ENCODE measurements around the gene MPEG1. TPM values are rescaled to one million over a fixed set of nuclear protein-coding genes. Genes with fewer than 3 reads are reported as not detected.

The MPEG1 gene
- not detected in 2 replicates for total RNA-seq

GRCh38 chr11:59212744-59213631 is at the start of gene MPEG1:
MPEG1 (minus strand) TSS chr11:59212927; CDS start chr11:59212865, 62 bp downstream.
- DNase-seq (ENCODE audit: low read depth) = no peak

GRCh38 chr11:59262177-59262818 is 49.6 kb upstream of the MPEG1 start:
- no peak for DNase-seq (ENCODE audit: low read depth)

GRCh38 chr11:59261150-59261549 is 48.4 kb upstream of the MPEG1 start:
- DNase-seq (ENCODE audit: low read depth) = no peak

GRCh38 chr11:59259867-59260475 is 47.2 kb upstream of the MPEG1 start:
- DNase-seq (ENCODE audit: low read depth) = no peak

GRCh38 chr11:59259047-59259446 is 46.3 kb upstream of the MPEG1 start:
- no peak for DNase-seq (ENCODE audit: low read depth)

GRCh38 chr11:59255281-59255680 is 42.6 kb upstream of the MPEG1 start:
- DNase-seq (ENCODE audit: low read depth) = no peak

- DNase-seq (ENCODE audit: low read depth) = no peak
Observed at GRCh38 chr11:59254286-59254685, 41.6 kb upstream of the MPEG1 start.

- no peak for DNase-seq (ENCODE audit: low read depth)
Observed at GRCh38 chr11:59253001-59253400, 40.3 kb upstream of the MPEG1 start.

- DNase-seq (ENCODE audit: low read depth) = no peak
Observed at GRCh38 chr11:59249535-59249934, 36.8 kb upstream of the MPEG1 start.

- DNase-seq (ENCODE audit: low read depth) = no peak
Observed at GRCh38 chr11:59247531-59248227, 35.0 kb upstream of the MPEG1 start.

- no peak for DNase-seq (ENCODE audit: low read depth)
Observed at GRCh38 chr11:59243633-59244032, 30.9 kb upstream of the MPEG1 start.

GRCh38 chr11:59240322-59240721 is 27.6 kb upstream of the MPEG1 start:
- no peak for DNase-seq (ENCODE audit: low read depth)

GRCh38 chr11:59226396-59226795 is 13.7 kb upstream of the MPEG1 start:
- DNase-seq (ENCODE audit: low read depth) = no peak

- DNase-seq (ENCODE audit: low read depth) = no peak
Observed at GRCh38 chr11:59225017-59225416, 12.3 kb upstream of the MPEG1 start.

GRCh38 chr11:59224351-59224928 is 11.7 kb upstream of the MPEG1 start:
- no peak for DNase-seq (ENCODE audit: low read depth)

GRCh38 chr11:59223611-59224010 is 10.9 kb upstream of the MPEG1 start:
- no peak for DNase-seq (ENCODE audit: low read depth)

GRCh38 chr11:59223177-59223576 is 10.4 kb upstream of the MPEG1 start:
- no peak for DNase-seq (ENCODE audit: low read depth)

- no peak for DNase-seq (ENCODE audit: low read depth)
Observed at GRCh38 chr11:59222464-59223060, 9.8 kb upstream of the MPEG1 start.

GRCh38 chr11:59221441-59221840 is 8.7 kb upstream of the MPEG1 start:
- no peak for DNase-seq (ENCODE audit: low read depth)

- DNase-seq (ENCODE audit: low read depth) = no peak
Observed at GRCh38 chr11:59219836-59220235, 7.1 kb upstream of the MPEG1 start.

GRCh38 chr11:59218893-59219292 is 6.2 kb upstream of the MPEG1 start:
- DNase-seq (ENCODE audit: low read depth) = no peak
